Ovary (tissue), 9 donors: Measurements from ENCODE around the gene GRID1. TPM values are rescaled to one million over a fixed set of nuclear protein-coding genes. Genes with fewer than 3 reads are reported as not detected.

ENCODE experiments used
- DNase-seq, 5 donors: peaks; one replicate each; pipeline ENCODE4 v3.0.0-alpha.2; 2019 to 2020
- H3K27ac ChIP-seq, 2 donors: fragments of 200-600 bp; one replicate each; pipeline versions ENCODE4 v1.5.1 to v1.8.0; 2019 to 2022
- H3K27me3 ChIP-seq: fragments of 200-600 bp; one replicate; pipeline ENCODE4 v1.8.0; 2022
- H3K36me3 ChIP-seq: fragments of 200-600 bp; sonication (generic); one replicate; pipeline ENCODE4 v1.5.1; 2019
- H3K4me1 ChIP-seq: one replicate; pipeline ENCODE4 v1.8.1; 2013; ENCODE audit warnings: mild to moderate bottlenecking, moderate library complexity; ENCODE audit not compliant: insufficient read depth
- H3K4me3 ChIP-seq: fragments of 200-600 bp; sonication (generic); one replicate; pipeline ENCODE4 v1.5.1; 2017
- H3K9me3 ChIP-seq, 2 donors: fragments of 200-600 bp in 1 of 2; sonication (generic) in 1 of 2; one replicate each; pipeline versions ENCODE4 v1.5.1 to v1.8.1; 2013 to 2019; ENCODE audit warnings: mild to moderate bottlenecking in 1 of 2, moderate library complexity in 1 of 2
- CTCF ChIP-seq, 3 donors: fragments of 450-650 bp in 2 of 3; fragments of 200-600 bp in 1 of 3; IDR thresholded peaks; one replicate each; pipeline versions ENCODE4 v1.5.1 to v1.8.0; 2016 to 2022; ENCODE audit warnings: antibody characterized with exemption in 3 of 3, mild to moderate bottlenecking in 1 of 3
- EP300 ChIP-seq: sonication (generic); formaldehyde crosslinking; IDR thresholded peaks from one replicate; pipeline ENCODE4 v1.6.1; 2017; ENCODE audit warnings: antibody characterized with exemption
- POLR2A ChIP-seq: fragments of 450-650 bp; IDR thresholded peaks from one replicate; pipeline ENCODE4 v1.6.1; 2017; ENCODE audit warnings: antibody characterized with exemption, mild to moderate bottlenecking, moderate library complexity
- WGBS, 3 donors: extraction: QIAGEN DNeasy Blood & Tissue Kit in 1 of 3; methylation state at CpG; one replicate each; pipeline versions ENCODE4 v1.1.5 to v1.1.7; 2013 to 2017; 5-methylcytosine and 5-hydroxymethylcytosine counted together
- intact Hi-C, 4 donors: fragments of 100-400 bp; cut with DNase I; formaldehyde crosslinking; loops; one replicate each; pipeline versions ENCODE4 v1.11.0 to v1.15.1; 2022 to 2023
- polyA plus RNA-seq, 2 donors: library from polyadenylated mRNA; stranded (reverse); fragments of 200-250 nt in 1 of 2; fragments of 350-450 nt in 1 of 2; fragmentation: Illumina TruSeq in 1 of 2; extraction: RNeasy Lipid Tissue Mini Kit (QIAGEN cat#74804) in 1 of 2; gene quantifications; one replicate each; pipeline ENCODE4 v1.2.3, GENCODE V29; 2013 to 2014
- total RNA-seq, 7 donors: library from RNA; depleted of rRNA in 2 of 7; stranded (reverse); fragments of >200 nt in 2 of 7; fragmentation: NEBNext Ultra II Directional in 3 of 7; extraction: Animal tissue kit (Norgen Biotek cat#: 25700) in 3 of 7; gene quantifications; one replicate each; pipeline versions ENCODE4 v1.1.0 to v1.2.4, GENCODE V29; 2016 to 2023
- donor health status: DM: no; HTN: no; CAD: no; lungs with moderate emphysema.
- donor health status: DM: no; HTN: no; CAD: no.
- donor health status: Bipolar disorder and iron deficiency.
- donor health status: DM: yes; HTN: yes; CAD: no.
- donor health status: DM: no; HTN: no; CAD: no.
- donor health status: DM: yes; HTN: yes; CAD: no.

The GRID1 gene
- total and polyA plus RNA-seq, 9 donors = 0.57 to 6.2 (median 1.8) TPM

- no peaks in the 10 kb centered on the region for H3K36me3 ChIP-seq
- intact Hi-C loops = no loop called here
- H3K27me3 ChIP-seq = no peaks in the 10 kb centered on the region
- H3K4me1 ChIP-seq = no peaks in the 10 kb centered on the region
- TF ChIP-seq EP300 = no peak
- TF ChIP-seq POLR2A = no peak
- TF ChIP-seq CTCF (IDR thresholded peaks at IDR 0.05) = no peak
- no peaks in the 10 kb centered on the region for H3K9me3 ChIP-seq
- no peak for DNase-seq
- 94 to 95% (median 95%) methylated on average over 1 of the region's 1 CpG for WGBS, 3 donors
- no peak overlapping the region for H3K4me3 ChIP-seq
- no peak overlapping the region for H3K27ac ChIP-seq
Observed at GRCh38 chr10:85696893-85697292, 669.7 kb downstream of the GRID1 start.

- no peaks in the 10 kb centered on the region for H3K36me3 ChIP-seq
- intact Hi-C loops = no loop called here
- DNase-seq = no peak
- no peak for TF ChIP-seq CTCF (IDR thresholded peaks at IDR 0.05)
- TF ChIP-seq EP300 = no peak
- TF ChIP-seq POLR2A = no peak
- no peaks in the 10 kb centered on the region for H3K4me1 ChIP-seq
- no peak overlapping the region for H3K4me3 ChIP-seq
- H3K9me3 ChIP-seq = no peaks in the 10 kb centered on the region
- no peak overlapping the region for H3K27ac ChIP-seq
- 90 to 96% (median 91%) methylated on average over 1 of the region's 1 CpG for WGBS, 3 donors
- no peaks in the 10 kb centered on the region for H3K27me3 ChIP-seq
Observed at GRCh38 chr10:85682621-85683020, 684.0 kb downstream of the GRID1 start.

- intact Hi-C loops = no loop called here
- DNase-seq = no peak
- TF ChIP-seq CTCF (IDR thresholded peaks at IDR 0.05) = no peak
- no peak for TF ChIP-seq EP300
- Histone ChIP-seq H3K4me1 (no peaks in the 10 kb centered on the region), H3K4me3 (no peak overlapping the region), H3K9me3 (peaks cover 0 to 3% of the 10 kb centered on the region in 2 donors), H3K27ac (no peak overlapping the region), H3K27me3 (no peaks in the 10 kb centered on the region), H3K36me3 (no peaks in the 10 kb centered on the region)
- 80 to 83% (median 82%) methylated on average over 4 of the region's 4 CpGs for WGBS, 3 donors
Observed at GRCh38 chr10:85679710-85680109, 686.9 kb downstream of the GRID1 start.

GRCh38 chr10:85679061-85679460, 687.5 kb downstream of the GRID1 start:
- H3K4me3 ChIP-seq = no peak overlapping the region
- intact Hi-C loops = no loop called here
- peaks cover 0 to 3% of the 10 kb centered on the region in 2 donors for H3K9me3 ChIP-seq
- WGBS, 3 donors = 36 to 69% (median 46%) methylated on average over 2 of the region's 2 CpGs
- DNase-seq = no peak
- H3K36me3 ChIP-seq = no peaks in the 10 kb centered on the region
- TF ChIP-seq EP300 (no peak), POLR2A (no peak), CTCF (IDR thresholded peaks at IDR 0.05) (no peak)
- no peak overlapping the region for H3K27ac ChIP-seq
- H3K27me3 ChIP-seq = no peaks in the 10 kb centered on the region
- H3K4me1 ChIP-seq = no peaks in the 10 kb centered on the region

GRCh38 chr10:85674851-85675250, 691.7 kb downstream of the GRID1 start:
- no peak overlapping the region for H3K27ac ChIP-seq
- no peaks in the 10 kb centered on the region for H3K36me3 ChIP-seq
- no peaks in the 10 kb centered on the region for H3K27me3 ChIP-seq
- no peak for DNase-seq
- TF ChIP-seq CTCF (IDR thresholded peaks at IDR 0.05) (no peak), EP300 (no peak), POLR2A (no peak)
- no peaks in the 10 kb centered on the region for H3K4me1 ChIP-seq
- H3K9me3 ChIP-seq = peaks cover 0 to 3% of the 10 kb centered on the region in 2 donors
- no peak overlapping the region for H3K4me3 ChIP-seq
- intact Hi-C loops = no loop called here
- 23 to 38% (median 24%) methylated on average over 4 of the region's 4 CpGs for WGBS, 3 donors
